ENCODE measurements around the gene SPINK2.

The SPINK2 gene

DNA sequence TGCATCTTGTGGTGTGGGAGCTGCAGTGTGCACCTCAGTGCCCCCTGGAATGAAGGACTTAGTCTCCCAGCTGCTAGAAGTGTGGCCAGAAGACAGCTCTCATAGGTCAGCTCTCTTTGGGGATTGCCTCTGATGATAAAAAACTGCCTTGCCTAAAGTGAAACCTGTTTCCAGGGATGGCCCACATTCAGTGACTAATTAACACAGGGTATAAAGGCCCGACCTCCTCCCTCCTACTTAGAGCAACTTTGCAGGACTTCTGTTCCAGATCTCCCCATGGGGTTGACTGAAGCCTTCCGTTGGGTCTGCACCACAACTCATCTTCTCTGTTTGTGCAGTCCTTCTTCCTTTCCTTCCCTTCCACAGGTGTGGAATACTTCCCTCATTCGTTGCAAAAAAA, 53.2 kb downstream of the SPINK2 start:
- Histone ChIP-seq H2BK5ac (ENCODE audit: low read length) (no peak overlapping the region), H3K18ac (ENCODE audit: low read length) (no peak overlapping the region), H2BK15ac (ENCODE audit: low read length) (no peak overlapping the region), H3K9ac (ENCODE audit: low read depth, low read length, poor library complexity) (no peak overlapping the region), H3K9me3 (replicated peaks in 1 of 2; ENCODE audit: control insufficient read depth in 2 of 2, insufficient read depth in 1 of 2, low read depth in 1 of 2, low read length in 2 of 2) (no peaks in the 10 kb centered on the region), H3K27me3 (ENCODE audit: control insufficient read depth in 3 of 3, insufficient read depth in 3 of 3, low read depth in 1 of 3, low read length in 3 of 3) (no peaks in the 10 kb centered on the region), H3K4me3 (ENCODE audit: low read length in 2 of 2) (no peak overlapping the region), H3K4ac (ENCODE audit: low read length) (no peak overlapping the region), H3K4me1 (ENCODE audit: control insufficient read depth in 2 of 2, insufficient read depth in 1 of 2, low read depth in 1 of 2, low read length in 2 of 2) (peaks cover 0 to 9% of the 10 kb centered on the region in 2 donors), H3K79me1 (ENCODE audit: low read depth, low read length) (no peaks in the 10 kb centered on the region), H2BK12ac (ENCODE audit: low read length) (no peak overlapping the region), H3K27ac (replicated peaks; ENCODE audit: low read length) (no peak overlapping the region), H4K91ac (ENCODE audit: low read depth, low read length, poor library complexity) (no peak overlapping the region), H2AK5ac (ENCODE audit: low read depth, low read length) (no peak overlapping the region), H4K8ac (ENCODE audit: low read depth, low read length) (no peak overlapping the region), H2BK120ac (ENCODE audit: low read depth, low read length) (no peak overlapping the region), H3K4me2 (ENCODE audit: insufficient read depth, low read length, poor library complexity, severe bottlenecking) (no peak overlapping the region), H3K23ac (ENCODE audit: low read depth, low read length, poor library complexity) (no peak overlapping the region), H2AFZ (ENCODE audit: low read length) (no peak overlapping the region), H3K36me3 (replicated peaks in 1 of 2; ENCODE audit: control insufficient read depth in 2 of 2, insufficient read depth in 2 of 2, low read length in 2 of 2) (no peaks in the 10 kb centered on the region), H3K14ac (ENCODE audit: low read length) (no peak overlapping the region)
- DNase-seq (ENCODE audit: low spot score) = no peak
- WGBS, 2 donors (ENCODE audit: extremely low coverage in 2 of 2, insufficient read length in 2 of 2, insufficient replicate concordance in 1 of 2) = no CpG with 5 or more reads among the region's 3 CpGs

DNA sequence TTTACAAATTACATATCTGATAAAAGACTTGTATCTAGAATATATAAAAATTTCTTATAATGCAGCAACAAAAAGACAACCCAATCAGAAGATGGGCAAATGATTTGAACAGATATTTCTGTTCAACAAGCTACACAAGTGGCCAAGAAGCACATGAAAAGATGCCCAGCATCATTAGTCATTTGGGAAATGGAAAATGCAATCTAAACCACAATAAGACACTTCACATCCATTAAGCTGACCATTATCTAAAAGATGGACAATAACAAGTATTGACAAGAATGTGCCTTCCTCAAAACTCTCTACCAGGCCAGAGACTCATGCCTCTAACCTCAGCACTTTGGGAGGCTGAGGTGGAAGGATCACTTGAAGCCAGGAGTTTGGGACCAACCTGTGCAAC, 53.9 kb downstream of the SPINK2 start:
- Histone ChIP-seq H2BK120ac (ENCODE audit: low read depth, low read length) (no peak overlapping the region), H4K91ac (ENCODE audit: low read depth, low read length, poor library complexity) (no peak overlapping the region), H3K36me3 (replicated peaks in 1 of 2; ENCODE audit: control insufficient read depth in 2 of 2, insufficient read depth in 2 of 2, low read length in 2 of 2) (no peaks in the 10 kb centered on the region), H2AK5ac (ENCODE audit: low read depth, low read length) (no peak overlapping the region), H3K79me1 (ENCODE audit: low read depth, low read length) (no peaks in the 10 kb centered on the region), H2BK5ac (ENCODE audit: low read length) (no peak overlapping the region), H3K4me2 (ENCODE audit: insufficient read depth, low read length, poor library complexity, severe bottlenecking) (no peak overlapping the region), H2AFZ (ENCODE audit: low read length) (no peak overlapping the region), H3K23ac (ENCODE audit: low read depth, low read length, poor library complexity) (no peak overlapping the region), H3K4me3 (ENCODE audit: low read length in 2 of 2) (no peak overlapping the region), H2BK15ac (ENCODE audit: low read length) (no peak overlapping the region), H3K9ac (ENCODE audit: low read depth, low read length, poor library complexity) (no peak overlapping the region), H3K27me3 (ENCODE audit: control insufficient read depth in 3 of 3, insufficient read depth in 3 of 3, low read depth in 1 of 3, low read length in 3 of 3) (no peaks in the 10 kb centered on the region), H4K8ac (ENCODE audit: low read depth, low read length) (no peak overlapping the region), H3K27ac (replicated peaks; ENCODE audit: low read length) (no peak overlapping the region), H3K9me3 (replicated peaks in 1 of 2; ENCODE audit: control insufficient read depth in 2 of 2, insufficient read depth in 1 of 2, low read depth in 1 of 2, low read length in 2 of 2) (no peaks in the 10 kb centered on the region), H2BK12ac (ENCODE audit: low read length) (no peak overlapping the region), H3K4me1 (ENCODE audit: control insufficient read depth in 2 of 2, insufficient read depth in 1 of 2, low read depth in 1 of 2, low read length in 2 of 2) (peaks cover 0 to 9% of the 10 kb centered on the region in 2 donors), H3K14ac (ENCODE audit: low read length) (no peak overlapping the region), H3K18ac (ENCODE audit: low read length) (no peak overlapping the region), H3K4ac (ENCODE audit: low read length) (no peak overlapping the region)
- no peak for DNase-seq (ENCODE audit: low spot score)

DNA sequence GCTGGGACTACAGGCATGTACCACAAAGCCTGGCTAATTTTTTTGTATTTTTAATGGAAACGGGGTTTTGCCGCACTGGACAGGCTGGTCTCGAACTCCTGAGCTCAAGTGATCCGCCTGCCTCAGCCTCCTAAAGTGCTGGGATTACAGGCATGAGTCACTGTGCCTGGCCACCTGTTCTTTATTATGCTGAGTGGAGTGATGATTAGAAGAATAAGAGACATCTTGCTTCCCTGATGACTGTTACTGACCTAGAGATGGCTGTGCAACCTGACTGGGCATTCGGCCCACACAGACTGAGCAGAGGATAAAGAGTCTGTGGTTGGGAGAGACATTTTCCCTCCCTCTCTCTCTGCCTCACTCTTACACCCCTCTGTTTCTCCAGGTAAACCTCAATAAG, 56.7 kb downstream of the SPINK2 start:
- Histone ChIP-seq H3K79me1 (ENCODE audit: low read depth, low read length) (no peaks in the 10 kb centered on the region), H2BK15ac (ENCODE audit: low read length) (no peak overlapping the region), H2AK5ac (ENCODE audit: low read depth, low read length) (no peak overlapping the region), H3K23ac (ENCODE audit: low read depth, low read length, poor library complexity) (no peak overlapping the region), H3K14ac (ENCODE audit: low read length) (no peak overlapping the region), H3K4me1 (ENCODE audit: control insufficient read depth in 2 of 2, insufficient read depth in 1 of 2, low read depth in 1 of 2, low read length in 2 of 2) (peaks cover 0 to 9% of the 10 kb centered on the region in 2 donors), H2BK5ac (ENCODE audit: low read length) (no peak overlapping the region), H3K4me2 (ENCODE audit: insufficient read depth, low read length, poor library complexity, severe bottlenecking) (no peak overlapping the region), H3K27me3 (ENCODE audit: control insufficient read depth in 3 of 3, insufficient read depth in 3 of 3, low read depth in 1 of 3, low read length in 3 of 3) (peaks cover 0 to 4% (median 0%) of the 10 kb centered on the region in 3 experiments), H2BK120ac (ENCODE audit: low read depth, low read length) (no peak overlapping the region), H2BK12ac (ENCODE audit: low read length) (no peak overlapping the region), H2AFZ (ENCODE audit: low read length) (no peak overlapping the region), H3K4me3 (ENCODE audit: low read length in 2 of 2) (no peak overlapping the region), H3K27ac (replicated peaks; ENCODE audit: low read length) (no peak overlapping the region), H4K8ac (ENCODE audit: low read depth, low read length) (no peak overlapping the region), H3K4ac (ENCODE audit: low read length) (no peak overlapping the region), H3K18ac (ENCODE audit: low read length) (no peak overlapping the region), H3K9me3 (replicated peaks in 1 of 2; ENCODE audit: control insufficient read depth in 2 of 2, insufficient read depth in 1 of 2, low read depth in 1 of 2, low read length in 2 of 2) (no peaks in the 10 kb centered on the region), H3K9ac (ENCODE audit: low read depth, low read length, poor library complexity) (no peak overlapping the region), H3K36me3 (replicated peaks in 1 of 2; ENCODE audit: control insufficient read depth in 2 of 2, insufficient read depth in 2 of 2, low read length in 2 of 2) (no peaks in the 10 kb centered on the region), H4K91ac (ENCODE audit: low read depth, low read length, poor library complexity) (no peak overlapping the region)
- DNase-seq (ENCODE audit: low spot score) = no peak
- WGBS, 2 donors (ENCODE audit: extremely low coverage in 2 of 2, insufficient read length in 2 of 2, insufficient replicate concordance in 1 of 2) = no CpG with 5 or more reads among the region's 5 CpGs

- H3K27me3 ChIP-seq (ENCODE audit: control insufficient read depth in 3 of 3, insufficient read depth in 3 of 3, low read depth in 1 of 3, low read length in 3 of 3) = peaks cover 0 to 4% (median 0%) of the 10 kb centered on the region in 3 experiments
- peaks cover 0 to 9% of the 10 kb centered on the region in 2 donors for H3K4me1 ChIP-seq (ENCODE audit: control insufficient read depth in 2 of 2, insufficient read depth in 1 of 2, low read depth in 1 of 2, low read length in 2 of 2)
- no peak overlapping the region for H2AFZ ChIP-seq (ENCODE audit: low read length)
- no peak overlapping the region for H2AK5ac ChIP-seq (ENCODE audit: low read depth, low read length)
- no peak overlapping the region for H3K9ac ChIP-seq (ENCODE audit: low read depth, low read length, poor library complexity)
- no peak overlapping the region for H4K91ac ChIP-seq (ENCODE audit: low read depth, low read length, poor library complexity)
- no peak overlapping the region for H2BK15ac ChIP-seq (ENCODE audit: low read length)
- H3K4me3 ChIP-seq (ENCODE audit: low read length in 2 of 2) = no peak overlapping the region
- no peaks in the 10 kb centered on the region for H3K9me3 ChIP-seq (replicated peaks in 1 of 2; ENCODE audit: control insufficient read depth in 2 of 2, insufficient read depth in 1 of 2, low read depth in 1 of 2, low read length in 2 of 2)
- no peak overlapping the region for H2BK12ac ChIP-seq (ENCODE audit: low read length)
- no peaks in the 10 kb centered on the region for H3K79me1 ChIP-seq (ENCODE audit: low read depth, low read length)
- H3K4ac ChIP-seq (ENCODE audit: low read length) = no peak overlapping the region
- H3K18ac ChIP-seq (ENCODE audit: low read length) = no peak overlapping the region
- no peak overlapping the region for H3K14ac ChIP-seq (ENCODE audit: low read length)
- no peaks in the 10 kb centered on the region for H3K36me3 ChIP-seq (replicated peaks in 1 of 2; ENCODE audit: control insufficient read depth in 2 of 2, insufficient read depth in 2 of 2, low read length in 2 of 2)
- no peak overlapping the region for H3K27ac ChIP-seq (replicated peaks; ENCODE audit: low read length)
- H2BK120ac ChIP-seq (ENCODE audit: low read depth, low read length) = no peak overlapping the region
- no peak overlapping the region for H3K23ac ChIP-seq (ENCODE audit: low read depth, low read length, poor library complexity)
- H2BK5ac ChIP-seq (ENCODE audit: low read length) = no peak overlapping the region
- DNase-seq (ENCODE audit: low spot score) = no peak
- H3K4me2 ChIP-seq (ENCODE audit: insufficient read depth, low read length, poor library complexity, severe bottlenecking) = no peak overlapping the region
- no peak overlapping the region for H4K8ac ChIP-seq (ENCODE audit: low read depth, low read length)
- WGBS, 2 donors (ENCODE audit: extremely low coverage in 2 of 2, insufficient read length in 2 of 2, insufficient replicate concordance in 1 of 2) = no CpG with 5 or more reads among the region's 1 CpG
Observed at GRCh38 chr4:56764223-56764622, 57.3 kb downstream of the SPINK2 start.

Data from neuronal stem cell (in vitro differentiated cells).